Ovary (tissue), 9 donors: Measurements from ENCODE around the gene PTPRN2. TPM values are rescaled to one million over a fixed set of nuclear protein-coding genes. Genes with fewer than 3 reads are reported as not detected.

Source experiments
- DNase-seq, 5 donors: peaks; one replicate each; pipeline ENCODE4 v3.0.0-alpha.2; 2019 to 2020
- H3K27ac ChIP-seq, 2 donors: fragments of 200-600 bp; one replicate each; pipeline versions ENCODE4 v1.5.1 to v1.8.0; 2019 to 2022
- H3K27me3 ChIP-seq: fragments of 200-600 bp; one replicate; pipeline ENCODE4 v1.8.0; 2022
- H3K36me3 ChIP-seq: fragments of 200-600 bp; sonication (generic); one replicate; pipeline ENCODE4 v1.5.1; 2019
- H3K4me1 ChIP-seq: one replicate; pipeline ENCODE4 v1.8.1; 2013; ENCODE audit warnings: mild to moderate bottlenecking, moderate library complexity; ENCODE audit not compliant: insufficient read depth
- H3K4me3 ChIP-seq: fragments of 200-600 bp; sonication (generic); one replicate; pipeline ENCODE4 v1.5.1; 2017
- H3K9me3 ChIP-seq, 2 donors: fragments of 200-600 bp in 1 of 2; sonication (generic) in 1 of 2; one replicate each; pipeline versions ENCODE4 v1.5.1 to v1.8.1; 2013 to 2019; ENCODE audit warnings: mild to moderate bottlenecking in 1 of 2, moderate library complexity in 1 of 2
- CTCF ChIP-seq, 3 donors: fragments of 450-650 bp in 2 of 3; fragments of 200-600 bp in 1 of 3; IDR thresholded peaks; one replicate each; pipeline versions ENCODE4 v1.5.1 to v1.8.0; 2016 to 2022; ENCODE audit warnings: antibody characterized with exemption in 3 of 3, mild to moderate bottlenecking in 1 of 3
- EP300 ChIP-seq: sonication (generic); formaldehyde crosslinking; IDR thresholded peaks from one replicate; pipeline ENCODE4 v1.6.1; 2017; ENCODE audit warnings: antibody characterized with exemption
- POLR2A ChIP-seq: fragments of 450-650 bp; IDR thresholded peaks from one replicate; pipeline ENCODE4 v1.6.1; 2017; ENCODE audit warnings: antibody characterized with exemption, mild to moderate bottlenecking, moderate library complexity
- WGBS, 3 donors: extraction: QIAGEN DNeasy Blood & Tissue Kit in 1 of 3; methylation state at CpG; one replicate each; pipeline versions ENCODE4 v1.1.5 to v1.1.7; 2013 to 2017; 5-methylcytosine and 5-hydroxymethylcytosine counted together
- intact Hi-C, 4 donors: fragments of 100-400 bp; cut with DNase I; formaldehyde crosslinking; loops; one replicate each; pipeline versions ENCODE4 v1.11.0 to v1.15.1; 2022 to 2023
- polyA plus RNA-seq, 2 donors: library from polyadenylated mRNA; stranded (reverse); fragments of 200-250 nt in 1 of 2; fragments of 350-450 nt in 1 of 2; fragmentation: Illumina TruSeq in 1 of 2; extraction: RNeasy Lipid Tissue Mini Kit (QIAGEN cat#74804) in 1 of 2; gene quantifications; one replicate each; pipeline ENCODE4 v1.2.3, GENCODE V29; 2013 to 2014
- total RNA-seq, 7 donors: library from RNA; depleted of rRNA in 2 of 7; stranded (reverse); fragments of >200 nt in 2 of 7; fragmentation: NEBNext Ultra II Directional in 3 of 7; extraction: Animal tissue kit (Norgen Biotek cat#: 25700) in 3 of 7; gene quantifications; one replicate each; pipeline versions ENCODE4 v1.1.0 to v1.2.4, GENCODE V29; 2016 to 2023
- donor health status: DM: no; HTN: no; CAD: no; lungs with moderate emphysema.
- donor health status: DM: no; HTN: no; CAD: no.
- donor health status: Bipolar disorder and iron deficiency.
- donor health status: DM: yes; HTN: yes; CAD: no.
- donor health status: DM: no; HTN: no; CAD: no.
- donor health status: DM: yes; HTN: yes; CAD: no.

PTPRN2 gene
- total and polyA plus RNA-seq, 9 donors, result 3.5 to 11.1 (median 5.9) TPM

- TF ChIP-seq EP300 (no peak), CTCF (IDR thresholded peaks at IDR 0.05) (no peak), POLR2A (no peak)
- intact Hi-C loops, result no loop called here
- Histone ChIP-seq H3K4me3 (no peak overlapping the region), H3K36me3 (no peaks in the 10 kb centered on the region), H3K27ac (no peak overlapping the region), H3K9me3 (no peaks in the 10 kb centered on the region), H3K4me1 (no peaks in the 10 kb centered on the region), H3K27me3 (no peaks in the 10 kb centered on the region)
- DNase-seq, result no peak
- WGBS, 3 donors, result 74 to 86% (median 84%) methylated on average over 44 of the region's 44 CpGs
Measured at GRCh38 chr7:158570449-158571170, 17.0 kb downstream of the PTPRN2 start.

GRCh38 chr7:158569858-158570323 lies 17.7 kb downstream of the PTPRN2 start:
- no peaks in the 10 kb centered on the region for H3K27me3 ChIP-seq
- no peaks in the 10 kb centered on the region for H3K4me1 ChIP-seq
- no peaks in the 10 kb centered on the region for H3K36me3 ChIP-seq
- H3K4me3 ChIP-seq, result no peak overlapping the region
- DNase-seq, result no peak
- no peaks in the 10 kb centered on the region for H3K9me3 ChIP-seq
- H3K27ac ChIP-seq, result no peak overlapping the region
- intact Hi-C loops, result no loop called here
- TF ChIP-seq CTCF (IDR thresholded peaks at IDR 0.05) (no peak), POLR2A (no peak), EP300 (no peak)
- 4 to 9% (median 7%) methylated on average over 33 to 53 of the region's 53 CpGs for WGBS, 3 donors

- H3K36me3 ChIP-seq, result no peaks in the 10 kb centered on the region
- no peak overlapping the region for H3K4me3 ChIP-seq
- no peak overlapping the region for H3K27ac ChIP-seq
- no peaks in the 10 kb centered on the region for H3K4me1 ChIP-seq
- no peak for DNase-seq
- intact Hi-C loops, result no loop called here
- no peaks in the 10 kb centered on the region for H3K9me3 ChIP-seq
- TF ChIP-seq POLR2A (no peak), CTCF (IDR thresholded peaks at IDR 0.05) (no peak), EP300 (no peak)
- WGBS, 3 donors, result 41 to 43% (median 41%) methylated on average over 48 to 58 of the region's 67 CpGs
- H3K27me3 ChIP-seq, result no peaks in the 10 kb centered on the region
Measured at GRCh38 chr7:158568974-158569857, 18.4 kb downstream of the PTPRN2 start.

GRCh38 chr7:158567153-158567603 lies 20.4 kb downstream of the PTPRN2 start:
- Histone ChIP-seq H3K4me1 (no peaks in the 10 kb centered on the region), H3K27ac (no peak overlapping the region), H3K4me3 (no peak overlapping the region), H3K27me3 (no peaks in the 10 kb centered on the region), H3K9me3 (no peaks in the 10 kb centered on the region), H3K36me3 (no peaks in the 10 kb centered on the region)
- TF ChIP-seq EP300, result no peak
- WGBS, 3 donors, result 26 to 39% (median 37%) methylated on average over 8 of the region's 8 CpGs
- intact Hi-C loops, result no loop called here
- no peak for DNase-seq
